IMR-90 (cell line): Measurements from ENCODE around the gene NRIP2.

Experiments
- BHLHE40 ChIP-seq: fragments of 150-350 bp; IDR thresholded peaks from 2 replicates; pipeline ENCODE4 v1.6.1; 2016; ENCODE audit warnings: mild to moderate bottlenecking, low read depth, low read length
- CEBPB ChIP-seq: IDR thresholded peaks from 2 replicates; pipeline ENCODE4 v1.6.1; 2012; ENCODE audit warnings: low read depth, low read length, improper control_type of control experiment
- MAFK ChIP-seq: IDR thresholded peaks from 2 replicates; pipeline ENCODE4 v1.6.1; 2012; ENCODE audit warnings: low read depth, low read length, improper control_type of control experiment
- MAZ ChIP-seq: IDR thresholded peaks from 2 replicates; pipeline ENCODE4 v1.6.1; 2012; ENCODE audit warnings: low read depth, mild to moderate bottlenecking, low read length, improper control_type of control experiment, moderate library complexity, borderline replicate concordance
- MXI1 ChIP-seq: IDR thresholded peaks from 2 replicates; pipeline ENCODE4 v1.6.1; 2012; ENCODE audit warnings: low read depth, mild to moderate bottlenecking, low read length, moderate library complexity, borderline replicate concordance
- NFE2L2 ChIP-seq: fragments of 150-350 bp; IDR thresholded peaks from 2 replicates; pipeline ENCODE4 v1.6.1; 2016; ENCODE audit warnings: low read depth, mild to moderate bottlenecking, low read length
- POLR2A ChIP-seq: IDR thresholded peaks from 2 replicates; pipeline ENCODE4 v1.6.1; 2012; ENCODE audit warnings: mild to moderate bottlenecking, low read depth, low read length
- RCOR1 ChIP-seq: IDR thresholded peaks from 2 replicates; pipeline ENCODE4 v1.6.1; 2012; ENCODE audit warnings: mild to moderate bottlenecking, low read length, improper control_type of control experiment; ENCODE audit not compliant: insufficient replicate concordance
- RFX5 ChIP-seq: IDR thresholded peaks from 2 replicates; pipeline ENCODE4 v1.8.0; 2012; ENCODE audit warnings: low read depth, mild to moderate bottlenecking, low read length, moderate library complexity
- TF ChIP-seq, protein P1 (sequence below): conservative IDR thresholded peaks from 2 replicates; pipeline ENCODE4 v1.5.1; 2012; ENCODE audit warnings: mild to moderate bottlenecking, low read depth, low read length, improper control_type of control experiment
- TF ChIP-seq, protein P2 (sequence below): fragments of 150-350 bp; IDR thresholded peaks from 2 replicates; pipeline ENCODE4 v1.6.1; 2017; ENCODE audit warnings: mild to moderate bottlenecking, antibody characterized with exemption, low read length, low read depth

DNA sequence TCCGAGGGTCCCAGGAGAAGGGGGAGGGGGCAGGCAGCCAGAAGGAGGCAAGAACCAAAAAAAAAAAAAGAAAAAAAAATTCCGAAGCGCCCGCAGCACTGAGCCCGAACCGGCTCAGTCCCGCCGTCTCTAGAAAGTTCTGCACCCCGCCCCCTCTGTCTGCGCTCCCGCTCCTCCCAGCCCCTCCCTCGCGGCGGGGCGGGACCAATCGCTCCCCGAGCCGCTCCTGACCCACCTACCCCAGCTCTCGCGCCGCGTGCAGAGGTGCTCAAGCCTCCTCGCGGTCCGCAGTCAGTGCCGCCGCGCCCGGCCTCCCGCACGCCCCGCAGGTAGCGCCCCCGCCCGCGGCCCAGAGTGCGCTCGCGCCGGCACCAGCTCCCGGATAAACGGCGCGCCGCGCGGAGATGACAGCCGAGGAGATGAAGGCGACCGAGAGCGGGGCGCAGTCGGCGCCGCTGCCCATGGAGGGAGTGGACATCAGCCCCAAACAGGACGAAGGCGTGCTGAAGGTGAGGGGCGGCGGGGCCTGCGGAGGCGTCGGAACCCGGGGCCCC lies 40.0 kb downstream of the NRIP2 start, which contains the start of gene FKBP4:
- TF ChIP-seq, protein P1, sequence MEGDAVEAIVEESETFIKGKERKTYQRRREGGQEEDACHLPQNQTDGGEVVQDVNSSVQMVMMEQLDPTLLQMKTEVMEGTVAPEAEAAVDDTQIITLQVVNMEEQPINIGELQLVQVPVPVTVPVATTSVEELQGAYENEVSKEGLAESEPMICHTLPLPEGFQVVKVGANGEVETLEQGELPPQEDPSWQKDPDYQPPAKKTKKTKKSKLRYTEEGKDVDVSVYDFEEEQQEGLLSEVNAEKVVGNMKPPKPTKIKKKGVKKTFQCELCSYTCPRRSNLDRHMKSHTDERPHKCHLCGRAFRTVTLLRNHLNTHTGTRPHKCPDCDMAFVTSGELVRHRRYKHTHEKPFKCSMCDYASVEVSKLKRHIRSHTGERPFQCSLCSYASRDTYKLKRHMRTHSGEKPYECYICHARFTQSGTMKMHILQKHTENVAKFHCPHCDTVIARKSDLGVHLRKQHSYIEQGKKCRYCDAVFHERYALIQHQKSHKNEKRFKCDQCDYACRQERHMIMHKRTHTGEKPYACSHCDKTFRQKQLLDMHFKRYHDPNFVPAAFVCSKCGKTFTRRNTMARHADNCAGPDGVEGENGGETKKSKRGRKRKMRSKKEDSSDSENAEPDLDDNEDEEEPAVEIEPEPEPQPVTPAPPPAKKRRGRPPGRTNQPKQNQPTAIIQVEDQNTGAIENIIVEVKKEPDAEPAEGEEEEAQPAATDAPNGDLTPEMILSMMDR: no peak
- TF ChIP-seq RFX5 (no peak), POLR2A (no peak), RCOR1 (no peak), CEBPB (no peak), BHLHE40 (no peak), MAZ (peak; percentile 97; the same call in 1 of the 2 replicates), MXI1 (peak; percentile 75), MAFK (no peak), NFE2L2 (no peak)
- TF ChIP-seq, protein P2, sequence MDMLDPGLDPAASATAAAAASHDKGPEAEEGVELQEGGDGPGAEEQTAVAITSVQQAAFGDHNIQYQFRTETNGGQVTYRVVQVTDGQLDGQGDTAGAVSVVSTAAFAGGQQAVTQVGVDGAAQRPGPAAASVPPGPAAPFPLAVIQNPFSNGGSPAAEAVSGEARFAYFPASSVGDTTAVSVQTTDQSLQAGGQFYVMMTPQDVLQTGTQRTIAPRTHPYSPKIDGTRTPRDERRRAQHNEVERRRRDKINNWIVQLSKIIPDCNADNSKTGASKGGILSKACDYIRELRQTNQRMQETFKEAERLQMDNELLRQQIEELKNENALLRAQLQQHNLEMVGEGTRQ: peak; percentile 14; the same call in 1 of the 2 replicates
